GM18498 (cell line): ENCODE measurements around the gene NUF2.
"Not testable (repeated sequence)": the region's sequence is repeated elsewhere in the genome, so short reads cannot be mapped to it uniquely, and the experiment has no call there.

Experiments
- ATAC-seq: cut with Tn5 transposase; IDR thresholded peaks from one replicate; pipeline ENCODE4 v1.9.1; 2021; ENCODE audit warnings: mild to moderate bottlenecking, moderate library complexity; ENCODE audit not compliant: unreplicated experiment

Gene NUF2

GRCh38 chr1:163331116-163331515 is 9.4 kb downstream of the NUF2 start:
- no peak for ATAC-seq

GRCh38 chr1:163335216-163335615 is 13.5 kb downstream of the NUF2 start:
- ATAC-seq, result no peak

GRCh38 chr1:163337631-163338030 is 15.9 kb downstream of the NUF2 start:
- no peak for ATAC-seq

- ATAC-seq, result no peak
Observed at GRCh38 chr1:163346326-163346870, 24.6 kb downstream of the NUF2 start.

GRCh38 chr1:163347106-163347505 is 25.4 kb downstream of the NUF2 start:
- ATAC-seq, result no peak

- ATAC-seq, result no peak
Observed at GRCh38 chr1:163351912-163352311, 30.2 kb downstream of the NUF2 start.

GRCh38 chr1:163357378-163357777 is 35.6 kb downstream of the NUF2 start:
- no peak for ATAC-seq

GRCh38 chr1:163358172-163358571 is 36.4 kb downstream of the NUF2 start:
- ATAC-seq, result not testable (repeated sequence)

GRCh38 chr1:163361123-163361934 is 39.6 kb downstream of the NUF2 start:
- peak; percentile 46 for ATAC-seq

GRCh38 chr1:163365186-163365585 is 43.4 kb downstream of the NUF2 start:
- no peak for ATAC-seq

GRCh38 chr1:163366555-163366954 is 44.8 kb downstream of the NUF2 start:
- no peak for ATAC-seq

GRCh38 chr1:163367721-163368120 is 46.0 kb downstream of the NUF2 start:
- ATAC-seq, result no peak

GRCh38 chr1:163372576-163372975 is 50.8 kb downstream of the NUF2 start:
- no peak for ATAC-seq

GRCh38 chr1:163378554-163378953 is 56.8 kb downstream of the NUF2 start:
- no peak for ATAC-seq

GRCh38 chr1:163379801-163380200 is 58.0 kb downstream of the NUF2 start:
- no peak for ATAC-seq

GRCh38 chr1:163381487-163382184 is 59.9 kb downstream of the NUF2 start:
- ATAC-seq, result no peak

- no peak for ATAC-seq
Observed at GRCh38 chr1:163382395-163382794, 60.6 kb downstream of the NUF2 start.

- no peak for ATAC-seq
Observed at GRCh38 chr1:163387146-163387545, 65.4 kb downstream of the NUF2 start.

- ATAC-seq, result no peak
Observed at GRCh38 chr1:163388970-163389369, 67.2 kb downstream of the NUF2 start.

GRCh38 chr1:163395790-163396189 is 74.0 kb downstream of the NUF2 start:
- ATAC-seq, result no peak

- ATAC-seq, result no peak
Observed at GRCh38 chr1:163397451-163398200, 75.9 kb downstream of the NUF2 start.
